ENCODE measurements around the gene UPF3A.
"Not testable (repeated sequence)": the region's sequence is repeated elsewhere in the genome, so short reads cannot be mapped to it uniquely, and the experiment has no call there.

Gene UPF3A

DNA sequence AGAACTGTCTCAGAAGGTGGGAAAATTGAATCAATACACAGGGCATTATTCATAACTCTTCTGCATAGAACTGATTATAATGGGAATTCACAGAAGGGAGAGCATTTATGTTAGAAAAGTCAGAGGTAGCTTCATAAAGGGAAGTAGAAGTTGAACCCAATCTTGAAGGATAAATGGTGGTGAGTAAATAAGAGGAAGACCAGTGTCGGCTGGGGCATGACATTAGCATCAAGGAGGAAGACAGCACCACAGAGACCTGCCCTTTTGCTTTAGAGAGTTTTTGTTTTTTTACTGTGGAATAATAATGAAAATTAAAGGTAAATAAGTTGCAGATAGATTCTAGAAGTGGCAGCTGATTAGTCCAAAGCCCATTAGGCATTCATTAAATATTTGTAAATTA is 24.9 kb upstream of the UPF3A start:
- TF ChIP-seq GATA1 (IDR thresholded peaks at IDR 0.05; ENCODE audit: low read depth, low read length) (no peak), POLR2A (IDR thresholded peaks at IDR 0.05; ENCODE audit: low read length) (no peak)
- DNase-seq, result no peak

DNA sequence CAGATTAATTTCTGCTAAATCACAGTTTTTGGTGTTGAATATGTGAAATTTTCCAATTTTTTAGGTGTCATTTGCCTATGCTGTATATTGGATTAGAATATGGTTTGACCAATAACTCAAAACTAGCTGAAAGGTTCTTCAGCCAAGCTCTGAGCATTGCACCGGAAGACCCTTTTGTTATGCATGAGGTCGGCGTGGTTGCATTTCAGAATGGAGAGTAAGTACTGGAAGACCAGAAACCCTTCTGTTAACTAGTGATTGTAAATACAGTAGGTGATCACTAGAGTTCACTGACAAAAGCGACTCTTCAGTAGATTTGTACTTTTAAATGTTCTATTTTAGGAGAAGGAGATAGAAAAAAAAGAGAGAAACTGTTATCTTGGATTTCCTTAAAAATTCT is 24.4 kb upstream of the UPF3A start:
- no peak for DNase-seq
- TF ChIP-seq POLR2A (IDR thresholded peaks at IDR 0.05; ENCODE audit: low read length) (no peak), GATA1 (IDR thresholded peaks at IDR 0.05; ENCODE audit: low read depth, low read length) (no peak)

DNA sequence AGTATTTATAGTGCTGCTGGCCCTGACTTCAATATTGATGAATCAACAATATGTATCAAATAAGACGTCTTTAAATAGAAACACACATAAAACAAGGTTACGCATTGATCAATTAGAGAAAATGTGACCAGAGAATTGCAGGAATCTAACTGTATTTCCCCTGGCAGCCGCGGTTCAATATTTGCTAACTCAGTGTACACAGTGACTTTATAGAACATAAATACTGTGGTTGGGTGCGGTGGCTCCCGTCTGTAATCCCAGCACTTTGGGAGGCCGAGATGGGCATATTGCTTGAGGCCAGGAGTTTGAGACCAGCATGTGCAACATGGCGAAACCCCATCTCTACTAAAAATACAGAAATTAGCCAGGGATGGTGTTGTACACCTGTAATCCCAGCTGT is 22.8 kb upstream of the UPF3A start:
- TF ChIP-seq GATA1 (IDR thresholded peaks at IDR 0.05; ENCODE audit: low read depth, low read length) (no peak), POLR2A (IDR thresholded peaks at IDR 0.05; ENCODE audit: low read length) (no peak)
- DNase-seq, result no peak

DNA sequence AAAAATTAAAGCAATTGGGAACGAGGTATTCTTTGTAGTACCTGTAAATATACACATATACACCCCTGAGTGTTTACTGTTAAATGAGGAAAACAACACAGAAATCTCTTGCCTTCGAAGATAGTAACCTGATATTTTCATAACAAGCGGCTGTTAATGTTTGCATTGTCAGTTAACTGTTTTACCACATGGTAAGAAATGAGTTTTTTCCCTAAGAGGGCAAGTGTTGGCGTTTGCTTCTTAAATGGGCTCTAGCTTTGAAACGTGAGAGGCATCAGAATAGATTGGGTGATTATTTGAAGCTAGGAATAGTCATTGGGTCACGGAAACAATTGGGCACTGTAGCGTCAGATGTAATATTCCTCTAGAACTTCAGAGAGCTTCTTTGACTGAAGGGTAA is 22.0 kb upstream of the UPF3A start:
- TF ChIP-seq GATA1 (IDR thresholded peaks at IDR 0.05; ENCODE audit: low read depth, low read length) (no peak), POLR2A (IDR thresholded peaks at IDR 0.05; ENCODE audit: low read length) (no peak)
- DNase-seq, result no peak

DNA sequence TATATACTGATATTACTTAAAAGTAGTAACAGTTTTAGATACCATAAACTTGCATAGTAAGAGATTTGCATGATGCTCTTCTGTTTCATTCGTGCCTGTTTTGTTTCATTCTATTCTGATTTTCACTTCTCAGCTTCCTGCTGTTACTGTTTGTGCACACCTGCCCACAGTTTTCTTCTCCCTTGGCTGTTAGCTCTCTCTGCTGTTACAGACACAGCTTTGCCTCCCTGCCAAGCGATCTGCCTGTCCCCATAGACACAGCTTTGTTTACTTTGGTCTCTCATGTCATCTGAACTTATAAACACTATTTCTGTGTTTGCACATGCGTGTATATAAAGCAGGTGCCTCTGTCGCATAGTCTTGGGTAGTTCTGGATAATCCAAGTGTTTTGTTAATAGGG is 21.4 kb upstream of the UPF3A start:
- TF ChIP-seq POLR2A (IDR thresholded peaks at IDR 0.05; ENCODE audit: low read length) (no peak), GATA1 (IDR thresholded peaks at IDR 0.05; ENCODE audit: low read depth, low read length) (no peak)
- DNase-seq, result no peak

DNA sequence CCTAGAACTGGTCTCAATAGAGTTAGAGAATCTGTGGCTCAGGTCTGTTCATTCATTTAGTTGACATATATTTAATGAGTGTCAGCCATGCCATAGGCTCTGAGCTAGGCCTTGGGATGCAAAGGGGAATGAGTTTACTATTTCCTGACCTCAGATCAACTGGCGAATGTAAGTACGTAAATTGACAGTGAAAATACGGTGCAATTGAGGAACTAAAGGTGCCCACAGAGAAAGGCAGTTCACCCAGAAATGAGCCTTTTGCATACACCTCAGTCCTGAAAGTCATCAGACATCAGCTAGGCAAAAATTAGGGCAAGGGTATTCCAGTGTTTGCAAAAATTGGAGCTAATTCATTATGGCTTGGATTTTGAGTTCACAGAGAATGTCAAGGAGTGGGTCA is 20.6 kb upstream of the UPF3A start:
- TF ChIP-seq POLR2A (IDR thresholded peaks at IDR 0.05; ENCODE audit: low read length) (no peak), GATA1 (IDR thresholded peaks at IDR 0.05; ENCODE audit: low read depth, low read length) (no peak)
- no peak for DNase-seq

DNA sequence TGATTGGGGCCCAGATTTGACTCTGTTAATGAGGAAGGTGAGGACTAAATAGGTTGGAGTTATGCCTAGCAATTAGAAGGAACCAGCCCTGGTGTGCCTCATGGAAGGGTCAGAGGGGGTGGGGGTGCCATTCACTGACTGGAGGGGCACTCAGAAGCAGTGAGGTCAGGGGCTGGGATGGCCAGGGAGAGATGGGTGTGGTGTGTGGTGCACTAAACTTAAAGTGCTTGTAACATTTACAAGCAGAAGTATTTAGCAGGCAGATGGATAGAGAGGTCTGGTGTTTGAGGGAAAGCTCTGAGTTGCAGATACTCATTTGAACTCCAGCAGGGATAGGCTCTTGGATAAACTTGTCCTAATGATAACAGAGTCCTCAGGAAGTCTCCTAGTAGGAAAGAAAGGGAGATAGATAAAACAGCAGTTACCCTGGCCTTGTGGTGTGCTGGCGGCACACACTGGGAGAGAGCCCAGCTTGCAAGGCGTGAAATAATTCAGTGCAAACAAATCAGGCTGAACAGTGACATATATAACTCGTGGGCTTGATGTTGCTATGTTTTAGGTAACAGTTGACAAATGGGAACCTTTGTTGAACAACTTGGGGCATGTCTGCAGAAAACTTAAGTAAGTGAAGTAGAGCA is 20.0 kb upstream of the UPF3A start:
- TF ChIP-seq POLR2A (IDR thresholded peaks at IDR 0.05; ENCODE audit: low read length) (no peak), GATA1 (IDR thresholded peaks at IDR 0.05; ENCODE audit: low read depth, low read length) (no peak)
- DNase-seq, result no peak

DNA sequence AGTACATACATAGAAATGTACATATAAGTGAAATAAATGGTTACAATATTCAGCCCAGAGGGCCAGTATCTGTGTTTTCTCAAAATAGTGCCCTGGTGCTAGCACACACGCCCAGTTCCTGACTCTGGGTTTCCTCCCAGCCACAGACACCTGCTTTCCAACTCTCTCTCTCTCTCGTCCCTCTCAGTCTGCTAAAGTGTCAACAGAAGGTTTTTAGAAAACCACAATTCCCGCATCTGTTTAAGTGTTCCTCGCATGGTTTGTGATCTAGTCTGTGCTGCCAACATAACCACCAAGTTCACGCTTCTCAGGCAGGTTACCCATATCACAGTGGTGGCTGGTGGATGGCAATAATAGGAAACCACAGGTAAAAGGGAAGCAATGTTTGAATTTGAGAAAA is 17.8 kb upstream of the UPF3A start:
- TF ChIP-seq POLR2A (IDR thresholded peaks at IDR 0.05; ENCODE audit: low read length), result no peak
- no peak for TF ChIP-seq GATA1 (IDR thresholded peaks at IDR 0.05; ENCODE audit: low read depth, low read length)
- DNase-seq, result no peak

DNA sequence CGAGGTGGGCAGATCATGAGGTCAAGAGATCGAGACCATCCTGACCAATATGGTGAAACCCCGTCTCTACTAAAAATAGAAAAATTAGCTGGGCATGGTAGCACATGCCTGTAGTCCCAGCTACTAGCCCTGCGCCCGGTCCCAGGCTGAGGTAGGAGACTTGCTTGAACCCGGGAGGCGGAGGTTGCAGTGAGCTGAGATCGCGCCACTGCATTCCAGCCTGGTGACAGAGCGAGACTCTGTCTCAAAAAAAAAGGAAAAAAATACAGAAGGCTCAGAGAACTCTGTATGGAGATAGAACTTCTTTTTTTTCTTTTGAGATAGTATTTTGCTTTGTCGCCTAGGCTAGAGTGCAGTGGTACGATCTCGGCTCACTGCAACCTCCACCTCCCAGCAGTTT is 17.1 kb upstream of the UPF3A start:
- DNase-seq, result not testable (repeated sequence)

DNA sequence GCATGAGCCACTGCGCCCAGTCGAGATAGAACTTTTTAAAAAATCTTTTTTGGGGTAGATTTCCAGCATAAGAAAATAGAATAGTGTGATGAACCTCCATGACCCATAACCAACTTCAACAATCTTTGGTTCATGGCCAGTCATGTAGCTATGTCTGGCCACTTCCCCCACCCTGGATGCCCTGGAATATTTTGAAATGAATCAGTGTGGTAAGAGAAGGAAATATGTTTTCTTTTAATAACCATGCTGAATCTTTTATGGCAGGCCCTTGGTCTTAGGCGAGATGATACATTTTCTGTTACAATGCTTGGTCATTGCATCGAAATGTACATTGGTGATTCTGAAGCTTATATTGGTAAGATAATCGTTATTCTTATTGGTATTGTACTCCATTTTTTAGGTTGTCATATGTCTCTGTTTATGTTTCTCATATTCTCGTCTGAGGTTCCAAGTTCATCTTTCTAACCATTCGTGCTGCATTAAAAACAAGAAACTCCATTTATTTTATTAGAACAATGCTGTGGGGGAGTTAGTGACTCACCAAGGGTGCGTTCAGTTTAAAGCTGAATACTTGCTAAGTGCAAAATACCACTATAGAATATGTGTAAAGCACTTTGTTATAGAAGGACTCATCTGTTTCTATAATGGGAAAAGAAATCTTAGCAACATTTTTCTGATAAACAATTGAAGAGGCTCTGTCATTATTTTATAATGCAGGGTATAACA is 16.4 kb upstream of the UPF3A start:
- no peak for DNase-seq

DNA sequence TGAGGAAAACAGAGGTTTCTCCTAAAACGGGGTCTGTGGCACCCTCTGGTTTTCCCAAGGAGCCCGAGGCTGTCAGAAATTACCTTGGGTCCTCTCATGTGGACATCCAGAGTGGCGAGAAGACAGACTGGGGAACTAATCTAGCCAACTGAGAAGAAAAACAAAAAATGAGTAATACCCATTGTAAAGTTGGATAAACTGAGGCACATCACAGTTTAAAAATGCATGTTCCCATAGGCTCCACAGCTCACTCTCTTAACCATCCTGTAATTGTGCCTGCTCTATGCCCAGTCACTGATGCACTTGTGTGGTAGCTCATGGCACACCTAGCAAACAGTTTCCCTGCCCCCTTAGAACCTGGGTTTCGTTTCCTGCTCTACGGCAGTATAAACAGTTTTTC is 15.2 kb upstream of the UPF3A start:
- no peak for DNase-seq
- TF ChIP-seq POLR2A (IDR thresholded peaks at IDR 0.05; ENCODE audit: low read length), result no peak
- no peak for TF ChIP-seq GATA1 (IDR thresholded peaks at IDR 0.05; ENCODE audit: low read depth, low read length)

More for the DNA sequence above, 16.4 kb upstream of the UPF3A start:
- TF ChIP-seq POLR2A (IDR thresholded peaks at IDR 0.05; ENCODE audit: low read length), result no peak
- TF ChIP-seq GATA1 (IDR thresholded peaks at IDR 0.05; ENCODE audit: low read depth, low read length), result no peak

DNA sequence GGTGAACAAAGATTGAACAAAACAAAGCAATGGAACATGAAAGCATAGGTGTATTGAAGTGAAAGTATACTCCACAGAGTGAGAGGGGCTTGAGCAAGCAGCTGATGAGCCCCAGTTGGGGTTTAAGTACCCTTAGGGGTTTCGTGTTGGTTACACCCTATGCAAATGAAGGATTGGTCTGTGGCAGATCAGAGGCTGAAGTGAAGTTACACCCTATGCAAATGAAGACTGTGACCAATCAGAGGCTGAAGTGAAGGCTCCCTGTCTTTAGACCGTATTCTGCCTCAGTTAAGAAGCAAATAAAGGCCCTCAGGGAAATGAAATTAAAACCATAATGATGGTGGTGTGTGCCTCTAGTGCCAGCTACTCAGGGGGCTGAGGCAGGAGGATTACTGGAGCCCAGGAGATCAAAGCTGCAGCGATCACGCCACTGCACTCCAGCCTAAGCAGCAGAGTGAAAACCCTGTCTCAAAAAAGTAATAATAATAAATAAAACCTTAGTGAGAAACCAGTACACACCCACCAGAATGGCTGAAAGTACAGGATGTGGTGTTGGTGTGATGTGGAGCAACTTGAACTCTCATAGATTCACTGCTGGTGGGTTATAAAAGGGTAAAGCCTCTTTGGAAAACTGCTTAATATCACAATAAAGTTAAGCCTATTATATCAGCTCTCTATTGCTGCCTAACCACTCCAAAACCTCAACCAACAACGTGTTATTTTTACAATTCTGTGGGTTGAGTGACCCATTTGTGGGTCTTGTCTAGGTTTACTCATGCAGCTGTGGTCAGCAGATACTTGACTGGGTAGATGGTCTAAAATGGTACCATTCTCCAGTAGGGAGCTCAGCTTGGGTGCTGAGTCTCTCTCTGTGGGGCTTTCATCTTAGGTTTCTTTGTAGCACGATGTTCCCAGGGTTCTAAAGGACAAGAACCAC is 12.8 kb upstream of the UPF3A start:
- DNase-seq, result no peak
- TF ChIP-seq POLR2A (IDR thresholded peaks at IDR 0.05; ENCODE audit: low read length), result no peak
- TF ChIP-seq GATA1 (IDR thresholded peaks at IDR 0.05; ENCODE audit: low read depth, low read length), result no peak

DNA sequence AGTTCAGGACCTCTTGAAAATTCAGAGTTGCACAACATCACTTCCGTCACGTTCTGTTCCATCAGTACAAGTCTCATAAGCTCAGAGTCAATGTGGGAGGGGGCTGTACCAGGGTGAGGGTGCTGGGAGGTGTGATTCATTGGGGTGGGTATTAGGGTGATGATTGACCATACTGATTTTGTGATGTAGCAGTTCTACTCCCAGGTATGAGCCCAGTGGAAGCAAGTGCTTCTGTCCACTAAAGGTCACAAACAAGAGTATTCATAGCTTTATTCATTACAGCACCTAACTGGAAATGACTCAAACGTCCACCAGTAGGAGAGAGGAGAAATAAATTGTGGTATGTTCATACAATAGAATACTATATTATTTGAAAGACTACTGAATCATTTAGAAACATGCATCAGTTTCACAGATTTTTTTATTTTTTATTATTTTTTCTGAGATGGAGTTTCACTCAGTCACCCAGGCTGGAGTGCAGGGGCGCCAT is 12.1 kb upstream of the UPF3A start:
- no peak for DNase-seq
- TF ChIP-seq POLR2A (IDR thresholded peaks at IDR 0.05; ENCODE audit: low read length), result no peak
- TF ChIP-seq GATA1 (IDR thresholded peaks at IDR 0.05; ENCODE audit: low read depth, low read length), result no peak

DNA sequence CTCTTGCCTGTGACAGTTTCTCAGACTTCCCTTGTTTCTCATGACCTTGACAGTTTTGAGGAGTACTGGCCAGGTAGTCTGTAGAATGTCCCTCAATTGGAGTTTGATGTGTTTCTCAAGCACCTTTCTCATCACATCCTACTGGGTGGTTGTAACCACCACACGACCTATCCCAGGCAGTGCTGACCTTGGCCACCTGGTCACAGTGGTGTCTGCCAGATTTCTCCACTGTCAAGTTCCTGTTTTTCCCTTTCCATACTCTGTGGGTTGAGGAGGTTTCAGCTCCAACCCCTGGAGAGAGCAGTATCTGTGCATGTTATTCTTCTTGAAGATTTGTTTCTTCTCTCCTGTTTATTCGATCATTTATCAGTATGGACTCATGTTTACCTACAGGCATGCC is 8.4 kb upstream of the UPF3A start:
- TF ChIP-seq GATA1 (IDR thresholded peaks at IDR 0.05; ENCODE audit: low read depth, low read length), result no peak
- no peak for TF ChIP-seq POLR2A (IDR thresholded peaks at IDR 0.05; ENCODE audit: low read length)
- no peak for DNase-seq
